GM19023 (cell line): Measurements from ENCODE around the gene GBA2.

Experiments
- ATAC-seq: cut with Tn5 transposase; IDR thresholded peaks from one replicate; pipeline ENCODE4 v1.9.1; 2021; ENCODE audit warnings: mild to moderate bottlenecking, moderate library complexity; ENCODE audit not compliant: unreplicated experiment

GBA2 gene

DNA sequence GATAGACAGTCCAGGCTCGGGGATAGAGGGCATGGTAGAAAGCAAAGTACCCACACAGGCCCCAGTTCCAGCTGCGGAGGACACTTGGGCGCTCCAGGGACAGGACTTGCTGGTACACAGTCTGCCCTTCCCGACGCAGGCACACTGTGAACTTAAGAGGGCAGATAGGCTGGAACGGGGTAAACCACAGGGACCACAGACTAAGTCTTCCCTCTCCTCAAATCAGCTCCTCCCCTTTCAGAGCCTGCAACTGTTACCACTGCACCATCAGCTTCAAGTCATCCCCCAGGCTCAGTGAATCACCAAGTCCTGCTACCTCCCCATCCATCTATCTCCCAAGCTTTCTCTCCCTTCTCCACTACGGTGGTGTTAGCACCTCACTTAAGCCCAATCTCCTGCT, 7.3 kb downstream of the GBA2 start:
- no peak for ATAC-seq

GRCh38 chr9:35740243-35740642, 8.8 kb downstream of the GBA2 start:
- no peak for ATAC-seq

GRCh38 chr9:35738924-35739323, 10.1 kb downstream of the GBA2 start:
- ATAC-seq: no peak

DNA sequence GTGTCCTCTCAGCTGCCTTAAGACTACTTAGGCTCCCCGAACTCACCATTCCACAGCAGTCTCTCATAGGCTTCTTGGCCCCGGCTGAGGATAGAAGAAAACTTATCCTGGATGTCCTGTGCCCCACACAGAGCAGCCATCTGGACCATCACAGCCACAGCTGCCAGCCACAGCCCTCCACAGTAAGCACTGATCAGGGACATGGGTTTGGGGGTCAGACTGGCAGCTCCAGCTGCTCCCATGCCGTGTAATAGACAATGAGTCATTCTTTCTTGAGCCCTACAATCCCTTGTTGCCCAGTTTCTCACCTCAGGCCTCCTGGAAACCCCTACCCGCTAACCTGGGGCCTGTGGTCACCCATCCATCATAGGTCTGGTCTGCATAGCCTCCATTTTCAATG, 10.8 kb downstream of the GBA2 start:
- ATAC-seq: no peak

DNA sequence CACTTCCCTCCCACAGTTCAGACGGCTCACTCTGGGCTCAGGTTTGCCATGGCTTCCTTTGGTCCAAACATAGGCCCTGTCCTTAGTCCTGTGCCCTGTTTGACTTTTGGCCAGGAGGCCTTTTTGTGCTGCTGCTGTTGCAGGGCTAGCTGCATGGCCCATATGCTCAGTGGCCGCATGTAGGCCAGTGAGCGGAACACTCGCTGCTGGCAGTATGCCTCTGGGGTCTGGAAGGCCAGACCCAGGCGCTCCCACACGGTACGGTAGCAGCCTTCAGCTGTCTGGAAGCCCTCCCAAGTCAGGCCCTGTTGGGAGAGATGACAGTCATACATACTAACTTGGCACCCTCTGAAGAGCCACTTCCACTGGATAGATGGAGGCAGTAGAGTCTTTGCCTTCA, 11.9 kb downstream of the GBA2 start:
- ATAC-seq: no peak

DNA sequence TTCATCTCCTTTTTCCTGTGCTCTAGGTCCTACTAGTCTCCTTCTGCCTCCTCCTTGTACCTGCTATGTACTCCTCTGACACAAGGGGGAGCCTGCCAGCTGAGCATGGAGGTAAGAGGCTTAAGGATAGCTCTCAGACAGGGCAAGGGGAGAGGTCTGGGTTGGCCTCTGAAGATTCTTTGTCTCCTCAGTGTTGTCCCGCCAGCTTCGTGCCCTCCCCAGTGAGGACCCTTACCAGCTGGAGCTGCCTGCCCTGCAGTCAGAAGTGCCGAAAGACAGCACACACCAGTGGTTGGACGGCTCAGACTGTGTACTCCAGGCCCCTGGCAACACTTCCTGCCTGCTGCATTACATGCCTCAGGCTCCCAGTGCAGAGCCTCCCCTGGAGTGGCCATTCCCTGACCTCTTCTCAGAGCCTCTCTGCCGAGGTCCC, 12.8 kb downstream of the GBA2 start:
- no peak for ATAC-seq

GRCh38 chr9:35734096-35734495, 14.9 kb downstream of the GBA2 start:
- ATAC-seq: no peak

GRCh38 chr9:35732800-35733541, 16.1 kb downstream of the GBA2 start:
- ATAC-seq: no peak

GRCh38 chr9:35732185-35732799, 16.7 kb downstream of the GBA2 start, which contains the start of the genes CREB3 and TLN1:
Gene CREB3, plus strand, starts transcription at chr9:35732666. Its CDS starts 107 bp downstream, at chr9:35732773.
Gene TLN1, minus strand, starts transcription at chr9:35732195. Its CDS starts 6,501 bp downstream, at chr9:35725694.
- peak; percentile 79 for ATAC-seq

DNA sequence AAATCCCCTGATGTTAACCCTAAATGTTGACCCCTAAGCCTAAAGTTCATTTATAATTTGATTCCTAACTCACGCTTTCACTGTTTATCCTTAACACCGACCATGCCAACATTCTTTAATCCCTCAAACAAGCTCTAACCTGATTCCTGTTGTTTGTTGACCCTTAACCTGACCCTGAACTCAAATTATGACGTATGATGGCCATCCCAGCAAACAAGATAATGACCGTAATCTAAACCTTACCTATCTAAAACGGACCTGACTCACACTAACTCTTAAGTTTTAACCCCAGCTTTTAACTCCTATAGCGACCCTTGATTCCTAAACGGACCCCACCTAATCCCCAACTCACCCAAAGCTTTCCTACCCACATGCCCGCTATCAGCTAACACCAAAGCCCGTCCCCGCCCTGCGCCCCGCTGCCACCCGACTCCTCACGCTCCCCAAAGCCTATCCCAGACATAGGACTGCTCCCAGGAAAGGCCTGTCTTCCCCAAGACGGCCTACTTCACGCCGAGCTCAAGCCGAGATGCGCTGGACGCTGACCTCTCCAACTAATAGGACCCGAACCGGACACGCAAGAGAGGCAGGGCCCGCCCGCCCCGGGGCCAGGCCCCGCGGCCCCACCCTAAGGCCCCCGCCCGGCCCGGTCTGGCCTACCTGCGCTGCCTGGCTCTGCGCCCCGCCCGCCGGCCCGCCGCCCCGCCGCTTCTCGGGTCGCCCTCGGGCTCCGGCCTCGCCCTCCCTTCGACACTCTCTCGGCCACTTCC, 17.4 kb downstream of the GBA2 start:
- peak; percentile 0 for ATAC-seq

DNA sequence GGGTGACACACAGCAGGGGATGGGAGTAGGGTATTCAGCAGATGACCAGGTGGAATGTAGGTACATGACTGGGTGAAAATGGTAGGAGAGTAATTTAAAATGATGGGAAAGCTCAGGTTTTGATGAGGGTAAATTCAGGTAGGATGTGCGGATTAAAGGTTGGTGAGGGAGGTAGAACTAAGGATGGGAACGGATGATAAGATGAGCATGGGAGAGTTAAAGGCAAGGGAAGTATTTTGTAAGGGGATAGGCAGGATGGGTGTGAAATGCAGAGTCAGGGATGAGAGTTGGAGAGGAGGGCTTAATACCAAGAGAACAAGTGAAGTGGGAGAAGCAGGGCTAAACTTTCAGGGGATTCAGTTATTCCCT, 18.6 kb downstream of the GBA2 start:
- ATAC-seq: no peak

- ATAC-seq: no peak
Observed at GRCh38 chr9:35729700-35730485, 19.1 kb downstream of the GBA2 start.

DNA sequence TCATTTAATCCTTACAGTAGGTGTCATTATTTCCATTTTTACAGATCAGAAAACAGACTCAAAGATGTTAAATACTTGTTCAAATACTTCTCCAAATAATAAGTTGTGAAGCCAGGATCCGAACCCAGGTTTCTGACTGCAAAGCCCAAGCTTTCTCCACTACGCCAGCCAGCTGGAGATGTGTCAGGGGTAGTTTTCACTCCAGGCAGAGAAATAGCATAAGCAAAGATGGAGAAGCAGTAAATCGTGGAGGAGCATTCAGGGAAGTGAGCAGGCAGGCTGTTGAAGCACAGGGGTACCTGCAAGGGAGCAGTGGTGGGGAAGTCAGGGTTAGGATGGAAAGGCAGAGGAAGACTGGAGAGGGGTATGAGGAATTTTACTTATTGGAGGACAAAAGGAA, 19.9 kb downstream of the GBA2 start:
- no peak for ATAC-seq

GRCh38 chr9:35728041-35728971, 20.7 kb downstream of the GBA2 start:
- no peak for ATAC-seq

DNA sequence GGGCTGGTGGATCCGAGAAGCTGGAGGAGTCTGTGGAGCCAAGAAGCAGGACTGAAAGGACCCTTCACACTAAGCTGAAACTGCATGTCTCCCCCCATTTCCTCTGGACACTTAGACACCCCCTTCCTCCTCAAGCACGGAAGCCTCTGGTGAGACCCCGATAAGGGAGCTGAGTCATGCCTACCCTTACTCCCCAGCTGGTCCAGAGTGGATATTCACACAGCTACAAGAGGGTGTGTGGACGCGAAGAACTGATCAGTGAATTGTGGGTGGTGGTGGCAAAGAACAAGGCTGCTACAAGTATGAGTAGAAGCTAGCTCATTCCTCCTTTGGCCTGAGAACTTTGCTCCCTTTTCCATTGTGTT, 21.4 kb downstream of the GBA2 start:
- ATAC-seq: no peak

GRCh38 chr9:35726931-35727330, 22.1 kb downstream of the GBA2 start:
- ATAC-seq: no peak

- ATAC-seq: no peak
Observed at GRCh38 chr9:35725362-35725761, 23.7 kb downstream of the GBA2 start.

- ATAC-seq: no peak
Observed at GRCh38 chr9:35723908-35724307, 25.1 kb downstream of the GBA2 start.

DNA sequence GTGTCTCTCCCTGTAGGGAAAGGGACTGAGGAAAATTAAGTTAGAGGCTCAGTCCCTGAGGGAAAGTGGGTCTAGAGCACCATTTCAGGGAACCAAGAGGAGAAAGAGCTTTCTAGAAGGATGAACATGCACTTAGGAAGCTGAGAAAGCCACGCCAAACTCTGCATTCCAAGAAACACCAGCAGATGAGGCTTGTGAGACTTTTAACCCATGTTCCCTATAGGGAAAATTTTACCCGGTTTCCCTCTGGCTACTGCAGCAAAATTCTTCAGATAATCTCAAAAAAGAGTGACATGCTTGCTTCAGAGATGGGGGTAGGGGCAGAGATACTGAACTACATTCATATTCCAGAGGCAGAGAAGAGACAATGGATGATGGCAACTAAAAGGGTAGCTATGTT, 25.6 kb downstream of the GBA2 start:
- no peak for ATAC-seq

- no peak for ATAC-seq
Observed at GRCh38 chr9:35719546-35719945, 29.5 kb downstream of the GBA2 start.
